CD4-positive, alpha-beta T cell (primary cell): Measurements from ENCODE around the gene CDH4. TPM values are rescaled to one million over a fixed set of nuclear protein-coding genes. Genes with fewer than 3 reads are reported as not detected.

ENCODE experiments used
- ATAC-seq: fragments of 200-7000 bp; cut with Tn5 transposase; one replicate; pipeline ENCODE4 v1.10.0; 2022; ENCODE audit warnings: mild to moderate bottlenecking; ENCODE audit not compliant: poor library complexity
- CTCF ChIA-PET: fragments of 350-600 bp; sonication (Branson Sonifier 250); formaldehyde crosslinking; loops from one replicate; lab custom pipeline; 2021; ENCODE audit warnings: antibody characterized with exemption, inconsistent platforms; lab: Charles Lee
- POLR2A ChIA-PET: fragments of 350-600 bp; sonication (Branson Sonifier 250); formaldehyde crosslinking; loops from one replicate; lab custom pipeline; 2021; ENCODE audit warnings: antibody characterized with exemption, inconsistent platforms; lab: Charles Lee
- DNase-seq, 14 experiments: peaks; one replicate each; pipeline ENCODE4 v3.0.0-alpha.2; 2013 to 2020; ENCODE audit warnings: mixed read lengths in 2 of 14
- H3K27ac ChIP-seq, 2 donors: one replicate each; pipeline versions ENCODE4 v1.5.1 to v1.7.0; 2013; ENCODE audit warnings: low read length in 2 of 2, low read depth in 1 of 2, mild to moderate bottlenecking in 1 of 2
- H3K27me3 ChIP-seq, 2 experiments: 1 replicate in 1 of 2; 2 replicates in 1 of 2; pipeline versions ENCODE4 v1.6.1 to v1.7.0; 2013; ENCODE audit warnings: low read length in 2 of 2, control low read depth in 1 of 2, mild to moderate bottlenecking in 1 of 2, moderate library complexity in 1 of 2; ENCODE audit not compliant: insufficient read depth in 2 of 2, control insufficient read depth in 1 of 2
- H3K36me3 ChIP-seq: one replicate; pipeline ENCODE4 v1.6.1; 2013; ENCODE audit warnings: low read length, control low read depth; ENCODE audit not compliant: insufficient read depth
- H3K4me1 ChIP-seq: one replicate; pipeline ENCODE4 v1.6.1; 2013; ENCODE audit warnings: low read length, control low read depth; ENCODE audit not compliant: insufficient read depth
- H3K4me3 ChIP-seq: one replicate; pipeline ENCODE4 v1.5.1; 2013; ENCODE audit warnings: mild to moderate bottlenecking, low read length, moderate library complexity
- H3K9me3 ChIP-seq, 2 experiments: 1 replicate in 1 of 2; 2 replicates in 1 of 2; pipeline versions ENCODE4 v1.6.1 to v1.7.0; 2013; ENCODE audit warnings: low read length in 2 of 2, mild to moderate bottlenecking in 2 of 2, control low read depth in 1 of 2, moderate library complexity in 1 of 2; ENCODE audit not compliant: control insufficient read depth in 1 of 2, insufficient read depth in 1 of 2
- H3K27ac Mint-ChIP-seq: one replicate; pipeline ENCODE4 v1.8.0; 2020; ENCODE audit warnings: mixed read lengths
- H3K27me3 Mint-ChIP-seq: one replicate; pipeline ENCODE4 v1.8.0; 2021; ENCODE audit warnings: mixed read lengths
- H3K36me3 Mint-ChIP-seq: one replicate; pipeline ENCODE4 v1.8.0; 2021; ENCODE audit warnings: low read depth, mixed read lengths
- H3K4me1 Mint-ChIP-seq: one replicate; pipeline ENCODE4 v1.8.0; 2021; ENCODE audit warnings: low read depth, mixed read lengths
- H3K4me3 Mint-ChIP-seq: one replicate; pipeline ENCODE4 v1.8.0; 2020; ENCODE audit warnings: mild to moderate bottlenecking, mixed read lengths
- H3K9me3 Mint-ChIP-seq: one replicate; pipeline ENCODE4 v1.8.0; 2020; ENCODE audit warnings: mixed read lengths
- CTCF ChIP-seq: fragments of 200-600 bp; IDR thresholded peaks from one replicate; pipeline ENCODE4 v1.8.0; 2022; ENCODE audit warnings: antibody characterized with exemption, mild to moderate bottlenecking
- intact Hi-C, 2 experiments: fragments of 100-400 bp; cut with DNase I in 1 of 2; cut with micrococcal nuclease in 1 of 2; formaldehyde crosslinking; loops; one replicate each; pipeline versions ENCODE4 v1.15.1 to v1.9.0; 2023 to 2025; cut with DNase I, micrococcal nuclease
- total RNA-seq, 174 experiments: library from RNA in 2 of 174; stranded (reverse) in 2 of 174; gene quantifications; one replicate each; pipeline ENCODE4 v1.2.3 and lab custom pipeline; 2021 to 2026

Gene CDH4
- total RNA-seq, 2 experiments from 2014 or later, result 0.11 TPM

- ATAC-seq (no peak), DNase-seq (no peak)
- no peaks in the 10 kb centered on the region for H3K36me3 Mint-ChIP-seq
- no peak overlapping the region for H3K27ac Mint-ChIP-seq
- ChIA-PET CTCF (no interaction called here), POLR2A (no interaction called here)
- Histone ChIP-seq H3K27me3 (no peaks in the 10 kb centered on the region), H3K36me3 (no peaks in the 10 kb centered on the region), H3K4me1 (no peaks in the 10 kb centered on the region), H3K9me3 (peaks cover 0 to 42% of the 10 kb centered on the region in 2 experiments), H3K27ac (no peak overlapping the region), H3K4me3 (no peak overlapping the region)
- intact Hi-C loops, result no loop called here
- no peaks in the 10 kb centered on the region for H3K9me3 Mint-ChIP-seq
- TF ChIP-seq CTCF, result no peak
- peaks cover 6% of the 10 kb centered on the region for H3K27me3 Mint-ChIP-seq
- no peaks in the 10 kb centered on the region for H3K4me1 Mint-ChIP-seq
- no peak overlapping the region for H3K4me3 Mint-ChIP-seq
Measured at GRCh38 chr20:61582196-61582923, 330.3 kb downstream of the CDH4 start.

GRCh38 chr20:61583356-61583755 lies 331.3 kb downstream of the CDH4 start:
- Histone ChIP-seq H3K27me3 (no peaks in the 10 kb centered on the region), H3K36me3 (no peaks in the 10 kb centered on the region), H3K9me3 (peaks cover 0 to 49% of the 10 kb centered on the region in 2 experiments), H3K27ac (no peak overlapping the region), H3K4me3 (no peak overlapping the region), H3K4me1 (no peaks in the 10 kb centered on the region)
- CTCF ChIA-PET, result no interaction called here
- TF ChIP-seq CTCF, result no peak
- POLR2A ChIA-PET, result no interaction called here
- intact Hi-C loops, result no loop called here
- H3K27ac Mint-ChIP-seq, result no peak overlapping the region
- DNase-seq (no peak), ATAC-seq (no peak)
- no peaks in the 10 kb centered on the region for H3K36me3 Mint-ChIP-seq
- no peak overlapping the region for H3K4me3 Mint-ChIP-seq
- H3K4me1 Mint-ChIP-seq, result no peaks in the 10 kb centered on the region
- no peaks in the 10 kb centered on the region for H3K9me3 Mint-ChIP-seq
- peaks cover 6% of the 10 kb centered on the region for H3K27me3 Mint-ChIP-seq

- POLR2A ChIA-PET, result no interaction called here
- CTCF ChIA-PET, result no interaction called here
- H3K4me3 Mint-ChIP-seq, result no peak overlapping the region
Measured at GRCh38 chr20:61584851-61585250, 332.8 kb downstream of the CDH4 start.

More at GRCh38 chr20:61584851-61585250, 332.8 kb downstream of the CDH4 start:
- DNase-seq, result no peak
- Mint-ChIP-seq H3K9me3 (no peaks in the 10 kb centered on the region), H3K27ac (no peak overlapping the region), H3K36me3 (no peaks in the 10 kb centered on the region), H3K4me1 (no peaks in the 10 kb centered on the region), H3K27me3 (peaks cover 6% of the 10 kb centered on the region)
- no peak for TF ChIP-seq CTCF
- H3K9me3 ChIP-seq, result peaks cover 0 to 54% of the 10 kb centered on the region in 2 experiments
- H3K4me3 ChIP-seq, result no peak overlapping the region
- no peak overlapping the region for H3K27ac ChIP-seq
- intact Hi-C loops, result no loop called here
- H3K4me1 ChIP-seq, result no peaks in the 10 kb centered on the region
- H3K27me3 ChIP-seq, result no peaks in the 10 kb centered on the region
- no peaks in the 10 kb centered on the region for H3K36me3 ChIP-seq
- no peak for ATAC-seq
